SK-N-SH (cell line): ENCODE data around the gene CABLES2. TPM values are rescaled to one million over a fixed set of nuclear protein-coding genes. Genes with fewer than 3 reads are reported as not detected.

Experiments used
- CTCF ChIA-PET: fragments of 300-600, 350-600 bp; formaldehyde crosslinking; extraction: SDS; loops from one replicate; lab custom pipeline; 2021; lab: Yijun Ruan, JAX
- POLR2A ChIA-PET: fragments of 350-600 bp; sonication (Branson Sonifier 250); formaldehyde crosslinking; extraction: SDS; loops from one replicate; lab custom pipeline; 2020; ENCODE audit warnings: antibody characterized with exemption, inconsistent platforms; lab: Yijun Ruan, JAX
- DNase-seq: peaks from one replicate; pipeline ENCODE4 v3.0.0; 2012
- H2AFZ ChIP-seq: fragments of 200-600 bp; sonication (generic); 2 replicates; pipeline ENCODE4 v1.8.1; 2016; ENCODE audit warnings: antibody characterized with exemption, mild to moderate bottlenecking, low read depth
- H3F3A ChIP-seq: fragments of 200-600 bp; sonication (generic); replicated peaks from 2 replicates; pipeline ENCODE3; 2016; ENCODE audit warnings: antibody characterized with exemption, mild to moderate bottlenecking; ENCODE audit not compliant: insufficient read depth
- H3K27ac ChIP-seq, 2 experiments: fragments of 200-500 bp in 1 of 2; fragments of 200-600 bp in 1 of 2; sonication (Bioruptor generic) in 1 of 2; sonication (generic), shearing (Covaris generic) in 1 of 2; 2 replicates each; pipeline versions ENCODE4 v1.5.1 to v1.6.1; 2014 to 2016; ENCODE audit warnings: low read depth in 2 of 2, inconsistent platforms in 1 of 2, low read length in 1 of 2, mild to moderate bottlenecking in 1 of 2, mixed read lengths in 1 of 2
- H3K27me3 ChIP-seq: fragments of 200-600 bp; sonication (generic), shearing (Covaris generic); 2 replicates; pipeline ENCODE4 v1.6.1; 2016; ENCODE audit warnings: mixed run types; ENCODE audit not compliant: insufficient read depth
- H3K36me3 ChIP-seq, 2 experiments: fragments of 200-500 bp in 1 of 2; fragments of 200-600 bp in 1 of 2; sonication (Bioruptor generic) in 1 of 2; sonication (generic) in 1 of 2; replicated peaks in 1 of 2; 2 replicates each; pipeline versions ENCODE3 to v1.5.1; 2014 to 2016; ENCODE audit warnings: low read length in 1 of 2, mild to moderate bottlenecking in 1 of 2; ENCODE audit not compliant: insufficient read depth in 2 of 2, control insufficient read depth in 1 of 2
- H3K4me1 ChIP-seq, 2 experiments: fragments of 200-500 bp in 1 of 2; fragments of 200-600 bp in 1 of 2; sonication (Bioruptor generic) in 1 of 2; sonication (generic), shearing (Covaris generic) in 1 of 2; 2 replicates each; pipeline versions ENCODE4 v1.5.1 to v1.6.1; 2014 to 2016; ENCODE audit warnings: low read depth in 1 of 2, low read length in 1 of 2, mixed run types in 1 of 2; ENCODE audit not compliant: insufficient read depth in 2 of 2, control insufficient read depth in 1 of 2
- H3K4me2 ChIP-seq: fragments of 200-600 bp; sonication (generic), shearing (Covaris generic); 2 replicates; pipeline ENCODE4 v1.6.1; 2017; ENCODE audit warnings: mixed run types
- H3K4me3 ChIP-seq, 2 experiments: fragments of 200-500 bp in 1 of 2; fragments of 200-600 bp in 1 of 2; sonication (Bioruptor generic) in 1 of 2; sonication (generic), shearing (Covaris generic) in 1 of 2; 2 replicates each; pipeline versions ENCODE4 v1.5.1 to v1.8.1; 2014 to 2016; ENCODE audit warnings: low read depth in 2 of 2, inconsistent platforms in 1 of 2, low read length in 1 of 2, mild to moderate bottlenecking in 1 of 2, mixed read lengths in 1 of 2, moderate library complexity in 1 of 2
- H3K79me2 ChIP-seq: fragments of 200-600 bp; sonication (generic); 2 replicates; pipeline ENCODE4 v1.8.1; 2017; ENCODE audit warnings: mild to moderate bottlenecking; ENCODE audit not compliant: insufficient read depth
- H3K9ac ChIP-seq: fragments of 200-600 bp; sonication (generic); 2 replicates; pipeline ENCODE4 v1.6.1; 2017; ENCODE audit warnings: mixed run types
- H3K9me2 ChIP-seq: fragments of 200-600 bp; sonication (generic); 2 replicates; pipeline ENCODE4 v1.6.1; 2017; ENCODE audit warnings: mixed run types
- H3K9me3 ChIP-seq: fragments of 200-600 bp; sonication (generic); 2 replicates; pipeline ENCODE4 v1.6.1; 2017; ENCODE audit warnings: mixed run types, mild to moderate bottlenecking, moderate library complexity
- H4K20me1 ChIP-seq: fragments of 200-600 bp; sonication (generic); 2 replicates; pipeline ENCODE4 v1.6.1; 2017; ENCODE audit warnings: mild to moderate bottlenecking, mixed run types; ENCODE audit not compliant: insufficient read depth
- CHD2 ChIP-seq: fragments of 150-350 bp; IDR thresholded peaks from 2 replicates; pipeline ENCODE4 v1.6.1; 2018; ENCODE audit warnings: low read length; ENCODE audit not compliant: partially characterized antibody
- ELF1 ChIP-seq: IDR thresholded peaks from 2 replicates; pipeline ENCODE4 v1.4.0; 2012
- EP300 ChIP-seq, 2 experiments: IDR thresholded peaks; 2 replicates each; pipeline versions ENCODE4 v1.4.0 to v1.6.1; 2012; ENCODE audit warnings: borderline replicate concordance in 1 of 2, low read depth in 1 of 2, low read length in 1 of 2
- GABPA ChIP-seq: IDR thresholded peaks from 2 replicates; pipeline ENCODE4 v1.4.0; 2012; ENCODE audit warnings: low read depth, mild to moderate bottlenecking
- IRF3 ChIP-seq: fragments of 150-350 bp; IDR thresholded peaks from 2 replicates; pipeline ENCODE4 v1.6.1; 2016; ENCODE audit warnings: mild to moderate bottlenecking, low read depth, low read length
- NFIC ChIP-seq: IDR thresholded peaks from 2 replicates; pipeline ENCODE4 v1.4.0; 2012; ENCODE audit warnings: borderline replicate concordance
- RAD21 ChIP-seq: IDR thresholded peaks from 2 replicates; pipeline ENCODE4 v1.6.1; 2012; ENCODE audit warnings: mild to moderate bottlenecking, low read length
- REST ChIP-seq: IDR thresholded peaks from 2 replicates; pipeline ENCODE4 v1.6.1; 2012; ENCODE audit warnings: mild to moderate bottlenecking, low read depth, low read length, moderate library complexity
- TAF1 ChIP-seq: IDR thresholded peaks from 2 replicates; pipeline ENCODE4 v1.6.1; 2012; ENCODE audit warnings: low read depth, mild to moderate bottlenecking, low read length, moderate library complexity, borderline replicate concordance
- TCF12 ChIP-seq: IDR thresholded peaks from 2 replicates; pipeline ENCODE4 v1.4.0; 2012
- TEAD4 ChIP-seq: IDR thresholded peaks from 2 replicates; pipeline ENCODE4 v1.4.0; 2012; ENCODE audit warnings: mild to moderate bottlenecking, borderline replicate concordance; ENCODE audit not compliant: insufficient read depth
- YY1 ChIP-seq: IDR thresholded peaks from 2 replicates; pipeline ENCODE4 v1.4.0; 2012; ENCODE audit warnings: low read depth, mild to moderate bottlenecking
- ZBTB33 ChIP-seq: IDR thresholded peaks from 2 replicates; pipeline ENCODE4 v1.4.0; 2012; ENCODE audit warnings: low read depth, borderline replicate concordance
- WGBS: methylation state at CpG from one replicate; pipeline ENCODE4 v1.1.6; 2017; ENCODE audit warnings: low lambda C conversion rate; 5-methylcytosine and 5-hydroxymethylcytosine counted together
- polyA plus RNA-seq, 3 experiments: library from polyadenylated mRNA; depleted of rRNA; stranded (reverse); fragments of >200 nt; gene quantifications; 2 replicates each; pipeline ENCODE4 v1.2.3, GENCODE V29; 2012
- TF ChIP-seq, protein P1 (sequence below): fragments of 200-600 bp; sonication (generic); IDR thresholded peaks from 2 replicates; pipeline ENCODE4 v1.6.1; 2017; ENCODE audit warnings: antibody characterized with exemption, mild to moderate bottlenecking, moderate library complexity
- TF ChIP-seq, protein P2 (sequence below): fragments of 150-350 bp; IDR thresholded peaks from 2 replicates; pipeline ENCODE4 v1.6.1; 2017; ENCODE audit warnings: antibody characterized with exemption, low read length, low read depth, borderline replicate concordance

The CABLES2 gene
- polyA plus RNA-seq, 1 of the 3 experiments (the other 2 are of a cell fraction), result 4.8 TPM

GRCh38 chr20:62381842-62382241, 25.2 kb downstream of the CABLES2 start:
- 94% methylated on average over 6 of the region's 6 CpGs for WGBS
- DNase-seq, result no peak
- TF ChIP-seq TAF1 (no peak), CHD2 (no peak), GABPA (no peak), EP300 (IDR thresholded peaks at IDR 0.05; ENCODE audit: borderline replicate concordance in 1 of 2, low read depth in 1 of 2, low read length in 1 of 2) (no peak), NFIC (no peak), RAD21 (no peak), TCF12 (no peak), YY1 (no peak), IRF3 (no peak)
- TF ChIP-seq, protein P1, sequence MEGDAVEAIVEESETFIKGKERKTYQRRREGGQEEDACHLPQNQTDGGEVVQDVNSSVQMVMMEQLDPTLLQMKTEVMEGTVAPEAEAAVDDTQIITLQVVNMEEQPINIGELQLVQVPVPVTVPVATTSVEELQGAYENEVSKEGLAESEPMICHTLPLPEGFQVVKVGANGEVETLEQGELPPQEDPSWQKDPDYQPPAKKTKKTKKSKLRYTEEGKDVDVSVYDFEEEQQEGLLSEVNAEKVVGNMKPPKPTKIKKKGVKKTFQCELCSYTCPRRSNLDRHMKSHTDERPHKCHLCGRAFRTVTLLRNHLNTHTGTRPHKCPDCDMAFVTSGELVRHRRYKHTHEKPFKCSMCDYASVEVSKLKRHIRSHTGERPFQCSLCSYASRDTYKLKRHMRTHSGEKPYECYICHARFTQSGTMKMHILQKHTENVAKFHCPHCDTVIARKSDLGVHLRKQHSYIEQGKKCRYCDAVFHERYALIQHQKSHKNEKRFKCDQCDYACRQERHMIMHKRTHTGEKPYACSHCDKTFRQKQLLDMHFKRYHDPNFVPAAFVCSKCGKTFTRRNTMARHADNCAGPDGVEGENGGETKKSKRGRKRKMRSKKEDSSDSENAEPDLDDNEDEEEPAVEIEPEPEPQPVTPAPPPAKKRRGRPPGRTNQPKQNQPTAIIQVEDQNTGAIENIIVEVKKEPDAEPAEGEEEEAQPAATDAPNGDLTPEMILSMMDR, result no peak
- TF ChIP-seq, protein P2, sequence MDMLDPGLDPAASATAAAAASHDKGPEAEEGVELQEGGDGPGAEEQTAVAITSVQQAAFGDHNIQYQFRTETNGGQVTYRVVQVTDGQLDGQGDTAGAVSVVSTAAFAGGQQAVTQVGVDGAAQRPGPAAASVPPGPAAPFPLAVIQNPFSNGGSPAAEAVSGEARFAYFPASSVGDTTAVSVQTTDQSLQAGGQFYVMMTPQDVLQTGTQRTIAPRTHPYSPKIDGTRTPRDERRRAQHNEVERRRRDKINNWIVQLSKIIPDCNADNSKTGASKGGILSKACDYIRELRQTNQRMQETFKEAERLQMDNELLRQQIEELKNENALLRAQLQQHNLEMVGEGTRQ, result no peak
- Histone ChIP-seq H3K9me2 (no peaks in the 10 kb centered on the region), H3K9ac (no peak overlapping the region), H3K4me1 (peaks cover 7 to 16% of the 10 kb centered on the region in 2 experiments; a peak in 2 of 4 replicates), H3K27me3 (no peaks in the 10 kb centered on the region), H4K20me1 (peaks cover 9% of the 10 kb centered on the region; the same call in 1 of the 2 replicates), H3K9me3 (no peaks in the 10 kb centered on the region), H3K4me2 (no peak overlapping the region), H3F3A (peaks cover 16% of the 10 kb centered on the region), H3K4me3 (no peak overlapping the region), H3K27ac (peak overlapping the region in 1 of 2 experiments; percentile 52; a peak in 1 of 4 replicates), H2AFZ (no peak overlapping the region), H3K36me3 (peaks cover 3 to 10% of the 10 kb centered on the region in 2 experiments), H3K79me2 (peaks cover 57% of the 10 kb centered on the region)
- ChIA-PET POLR2A (interaction anchor here (1.0 to 1.5 kb wide), 2 partner anchors 13 to 15 kb away, joined by 4 to 8 read pairs; partner anchors contain the start of gene LAMA5), CTCF (interaction anchor here (0.7 to 5.6 kb wide), 17 partner anchors 14 to 371 kb away, joined by 3 to 127 read pairs (median 6); partner anchors contain the start of genes ADRM1, LAMA5 and OSBPL2)

DNA sequence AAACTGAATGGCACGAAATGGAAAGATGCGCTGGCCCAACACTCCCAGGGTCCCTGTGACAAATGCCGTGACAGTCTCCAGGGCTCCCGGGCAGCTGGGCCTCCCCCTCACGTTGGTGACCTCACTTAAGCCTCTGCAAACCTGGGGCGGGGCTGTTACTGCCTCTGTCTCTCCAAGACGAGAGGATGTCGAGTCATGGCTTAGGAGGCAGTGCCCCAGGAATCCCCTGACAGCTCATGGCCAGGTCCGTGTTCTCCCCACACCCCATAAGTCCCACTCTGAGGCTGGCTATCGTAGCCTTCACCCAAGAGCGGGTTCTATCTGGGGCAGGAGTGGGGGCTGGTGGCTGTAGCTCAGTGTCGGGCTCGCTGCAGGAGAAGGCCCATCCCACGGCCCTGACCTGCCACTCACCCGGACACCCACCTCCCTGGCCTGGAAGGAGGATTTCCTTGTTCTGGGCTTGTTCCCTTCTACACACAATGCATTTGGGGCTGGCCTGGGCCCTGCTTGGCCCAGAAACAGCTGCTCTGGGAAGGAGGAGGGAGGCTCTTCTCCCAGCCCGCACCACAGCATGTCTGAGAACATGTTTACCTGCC, 25.8 kb downstream of the CABLES2 start:
- Histone ChIP-seq H3K9me2 (no peaks in the 10 kb centered on the region), H3K27ac (peak overlapping the region in 1 of 2 experiments; percentile 52; a peak in 1 of 4 replicates), H2AFZ (no peak overlapping the region), H3K27me3 (no peaks in the 10 kb centered on the region)
- TF ChIP-seq TEAD4 (no peak), TCF12 (no peak), ZBTB33 (no peak), REST (no peak), ELF1 (no peak)
- TF ChIP-seq, all 33 proteins: peak for 0
- Histone ChIP-seq H4K20me1 (peaks cover 9% of the 10 kb centered on the region; the same call in 1 of the 2 replicates), H3K4me1 (peaks cover 7 to 22% of the 10 kb centered on the region in 2 experiments; a peak in 2 of 4 replicates), H3K9ac (no peak overlapping the region), H3K9me3 (no peaks in the 10 kb centered on the region), H3K4me2 (no peak overlapping the region), H3K4me3 (no peak overlapping the region), H3K36me3 (peaks cover 3 to 10% of the 10 kb centered on the region in 2 experiments), H3F3A (peaks cover 16% of the 10 kb centered on the region), H3K79me2 (peaks cover 51% of the 10 kb centered on the region)
- ChIA-PET CTCF (interaction anchor here (0.9 to 5.6 kb wide), 4 partner anchors 13 to 79 kb away, joined by 4 to 127 read pairs (median 20); partner anchors contain the start of genes ADRM1 and LAMA5), POLR2A (interaction anchor here (1.5 kb wide), 1 partner anchor 12 kb away, joined by 8 read pairs; no protein-coding TSS in a partner anchor)
- no peak for DNase-seq
- 56% methylated on average over 14 of the region's 16 CpGs for WGBS
